T-cell (primary cell): ENCODE measurements around the gene OSTF1. TPM values are rescaled to one million over a fixed set of nuclear protein-coding genes. Genes with fewer than 3 reads are reported as not detected.

Experiments used
- ATAC-seq, 4 experiments: fragments of 200-7000 bp in 3 of 4; fragments of 150-1000 bp in 1 of 4; cut with Tn5 transposase; replicated peaks in 1 of 4; 1 replicate in 3 of 4; 2 replicates in 1 of 4; pipeline ENCODE4 v1.10.0; 2021; ENCODE audit warnings: moderate library complexity in 3 of 4, mild to moderate bottlenecking in 2 of 4, moderate number of reproducible peaks in 1 of 4
- CTCF ChIA-PET, 2 donors: fragments of 300-600 bp; sonication (Branson Sonifier 250); formaldehyde crosslinking; loops; one replicate each; lab custom pipeline; 2022; ENCODE audit warnings: antibody characterized with exemption in 2 of 2; lab: Charles Lee
- POLR2A ChIA-PET, 2 donors: fragments of 300-600 bp; sonication (Branson Sonifier 250); formaldehyde crosslinking; loops; one replicate each; lab custom pipeline; 2022; ENCODE audit warnings: antibody characterized with exemption in 2 of 2; lab: Charles Lee
- DNase-seq, 35 experiments: peaks; one replicate each; pipeline versions ENCODE4 v3.0.0 to v3.0.0-alpha.2; 2013 to 2023
- H3K27ac ChIP-seq: one replicate; pipeline ENCODE4 v1.5.1; 2013; ENCODE audit warnings: low read length
- H3K27me3 ChIP-seq, 2 experiments: replicated peaks in 1 of 2; 1 replicate in 1 of 2; 2 replicates in 1 of 2; pipeline versions ENCODE4 v1.6.1 to v1.7.0; 2013; ENCODE audit warnings: low read length in 1 of 2, mixed read lengths in 1 of 2; ENCODE audit not compliant: control insufficient read depth in 2 of 2, insufficient read depth in 2 of 2; ENCODE audit errors: extremely low read depth in 1 of 2
- H3K36me3 ChIP-seq, 2 donors: 1 replicate in 1 of 2; 2 replicates in 1 of 2; pipeline versions ENCODE4 v1.6.1 to v1.7.0; 2013; ENCODE audit warnings: low read length in 1 of 2; ENCODE audit not compliant: control insufficient read depth in 2 of 2, insufficient read depth in 1 of 2; ENCODE audit errors: extremely low read depth in 1 of 2
- H3K4me1 ChIP-seq, 2 experiments: 1 replicate in 1 of 2; 2 replicates in 1 of 2; pipeline versions ENCODE4 v1.6.1 to v1.7.0; 2013; ENCODE audit warnings: low read length in 2 of 2, mixed read lengths in 1 of 2; ENCODE audit not compliant: insufficient read depth in 2 of 2, control insufficient read depth in 1 of 2; ENCODE audit errors: extremely low read depth in 1 of 2
- H3K4me3 ChIP-seq, 2 donors: 1 replicate in 1 of 2; 2 replicates in 1 of 2; pipeline versions ENCODE4 v1.5.1 to v1.7.0; 2013; ENCODE audit warnings: mild to moderate bottlenecking in 2 of 2, low read length in 1 of 2, moderate library complexity in 1 of 2; ENCODE audit not compliant: control insufficient read depth in 1 of 2; ENCODE audit errors: extremely low read depth in 1 of 2
- H3K9me3 ChIP-seq: 2 replicates; pipeline ENCODE4 v1.7.0; 2013
- H3K27ac Mint-ChIP-seq, 2 donors: one replicate each; pipeline ENCODE4 v1.8.0; 2020 to 2021; ENCODE audit warnings: mild to moderate bottlenecking in 2 of 2, mixed read lengths in 2 of 2
- H3K27me3 Mint-ChIP-seq, 2 donors: one replicate each; pipeline ENCODE4 v1.8.0; 2021 to 2022; ENCODE audit warnings: mixed read lengths in 2 of 2
- H3K36me3 Mint-ChIP-seq: one replicate; pipeline ENCODE4 v1.8.0; 2021; ENCODE audit warnings: mixed read lengths
- H3K4me1 Mint-ChIP-seq, 3 donors: one replicate each; pipeline ENCODE4 v1.8.0; 2020 to 2022; ENCODE audit warnings: mixed read lengths in 3 of 3, mild to moderate bottlenecking in 1 of 3
- H3K4me3 Mint-ChIP-seq, 3 donors: one replicate each; pipeline ENCODE4 v1.8.0; 2020 to 2022; ENCODE audit warnings: mild to moderate bottlenecking in 3 of 3, mixed read lengths in 3 of 3, moderate library complexity in 3 of 3
- H3K9me3 Mint-ChIP-seq, 3 donors: one replicate each; pipeline ENCODE4 v1.8.0; 2020 to 2022; ENCODE audit warnings: mixed read lengths in 3 of 3
- WGBS: methylation state at CpG from one replicate; pipeline ENCODE4 v1.1.5; 2013; ENCODE audit warnings: missing lambda C conversion rate; ENCODE audit not compliant: insufficient coverage; 5-methylcytosine and 5-hydroxymethylcytosine counted together
- total RNA-seq, 35 experiments: library from RNA in 6 of 35; stranded (reverse) in 6 of 35; fragments of 120-200 nt in 1 of 35; gene quantifications; one replicate each; pipeline versions ENCODE4 v1.2.1 to v1.2.4 and lab custom pipeline; 2013 to 2026

Gene OSTF1
- total RNA-seq, 5 donors from 2014 or later (not counting 1 experiment from before 2014, with no cell fraction given) = 46.6 to 73.9 (median 58.3) TPM

DNA sequence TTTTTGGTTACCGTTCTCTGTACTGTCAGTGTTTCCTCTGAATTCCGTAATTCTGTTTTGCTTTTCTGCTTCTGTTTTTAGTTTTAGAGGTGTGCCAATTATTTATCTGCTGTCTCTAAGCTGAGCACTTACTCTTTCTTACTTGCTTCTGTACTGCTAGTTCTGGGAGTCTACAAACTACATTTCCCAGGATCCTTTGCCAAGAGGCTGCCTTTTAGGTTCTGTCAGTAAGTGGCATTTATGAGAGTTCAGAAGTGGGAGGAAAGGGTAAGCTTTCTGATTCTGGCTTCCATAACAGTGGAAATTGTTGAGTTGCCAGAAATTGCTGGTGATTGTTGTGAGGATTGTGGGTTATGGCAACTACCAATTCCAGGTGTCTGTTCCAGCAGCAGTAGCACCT is 102.4 kb downstream of the OSTF1 start:
- Histone ChIP-seq H3K27ac (no peak overlapping the region), H3K36me3 (no peaks in the 10 kb centered on the region), H3K4me1 (no peaks in the 10 kb centered on the region), H3K4me3 (no peak overlapping the region), H3K27me3 (no peaks in the 10 kb centered on the region), H3K9me3 (no peaks in the 10 kb centered on the region)
- no peak overlapping the region for H3K27ac Mint-ChIP-seq
- DNase-seq (no peak), ATAC-seq (no peak)
- peaks cover 6 to 15% (median 8%) of the 10 kb centered on the region in 3 donors for H3K4me1 Mint-ChIP-seq
- ChIA-PET POLR2A (interaction anchor here in 1 of 2 donors (0.5 kb wide), 1 partner anchor 58 kb away, joined by 3 read pairs; no protein-coding TSS in a partner anchor), CTCF (no interaction called here)
- no peaks in the 10 kb centered on the region for H3K27me3 Mint-ChIP-seq
- H3K36me3 Mint-ChIP-seq = peaks cover 11% of the 10 kb centered on the region
- WGBS = no CpG with 5 or more reads among the region's 2 CpGs
- no peak overlapping the region for H3K4me3 Mint-ChIP-seq
- no peaks in the 10 kb centered on the region for H3K9me3 Mint-ChIP-seq

Other genes with a start within 250 kb of the OSTF1 start
- not detected for gene TRPM6, start 200.6 kb upstream of the OSTF1 start, total RNA-seq
- gene C9orf40, start 135.6 kb upstream of the OSTF1 start, total RNA-seq = 1 to 10 TPM; 2.1 to 6.9 (median 5.9) TPM
- 10 to 100 TPM; 22.4 to 26.4 (median 25.4) TPM for gene CARNMT1, start 60.2 kb upstream of the OSTF1 start, total RNA-seq
- gene NMRK1, start 359 bp upstream of the OSTF1 start, total RNA-seq = 10 to 100 TPM; 61.9 to 91.0 (median 72.6) TPM